GM19351 (cell line): ENCODE data around the gene CREG2.

Source experiments
- ATAC-seq: cut with Tn5 transposase; IDR thresholded peaks from one replicate; pipeline ENCODE4 v1.9.1; 2021; ENCODE audit warnings: mild to moderate bottlenecking, moderate library complexity; ENCODE audit not compliant: unreplicated experiment

CREG2 gene

DNA sequence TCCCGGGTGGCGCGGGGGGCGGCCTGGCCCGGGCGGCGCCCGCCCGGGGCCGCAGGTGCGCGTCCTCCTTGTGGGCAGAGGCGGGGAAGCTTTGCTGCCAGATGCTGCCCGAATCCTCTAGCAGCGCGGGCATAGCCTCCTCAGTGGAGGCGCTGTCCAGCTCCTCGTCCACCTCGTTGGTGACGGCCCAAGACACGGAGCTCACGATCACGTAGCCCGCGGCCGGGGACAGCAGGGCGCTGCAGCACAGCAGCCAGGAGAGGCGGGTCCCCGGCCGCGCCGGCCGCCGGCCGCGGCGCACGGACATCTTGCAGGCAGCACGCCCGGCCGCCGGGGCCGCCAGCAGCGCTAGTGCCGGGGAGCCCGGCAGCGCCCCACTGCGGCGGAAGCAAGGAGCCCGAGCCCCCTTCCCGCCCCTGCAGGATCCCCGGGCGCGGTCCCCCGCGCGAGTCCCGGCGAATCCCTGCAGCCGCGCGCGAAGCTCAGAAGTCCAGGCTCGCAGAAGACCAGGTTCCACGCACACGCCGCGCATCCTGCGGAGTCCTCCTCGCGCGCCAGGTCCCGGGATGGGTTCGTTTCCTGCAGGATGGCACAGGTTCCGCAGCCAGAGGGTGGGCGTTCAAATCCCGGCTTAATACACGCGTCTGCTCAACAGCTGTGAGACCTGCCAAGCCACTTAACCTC, at the start of gene CREG2:
Gene CREG2, minus strand, starts transcription at position 353 of the 684 bp plus-strand sequence. Its CDS starts 46 bp downstream, at position 307.
- no peak for ATAC-seq

DNA sequence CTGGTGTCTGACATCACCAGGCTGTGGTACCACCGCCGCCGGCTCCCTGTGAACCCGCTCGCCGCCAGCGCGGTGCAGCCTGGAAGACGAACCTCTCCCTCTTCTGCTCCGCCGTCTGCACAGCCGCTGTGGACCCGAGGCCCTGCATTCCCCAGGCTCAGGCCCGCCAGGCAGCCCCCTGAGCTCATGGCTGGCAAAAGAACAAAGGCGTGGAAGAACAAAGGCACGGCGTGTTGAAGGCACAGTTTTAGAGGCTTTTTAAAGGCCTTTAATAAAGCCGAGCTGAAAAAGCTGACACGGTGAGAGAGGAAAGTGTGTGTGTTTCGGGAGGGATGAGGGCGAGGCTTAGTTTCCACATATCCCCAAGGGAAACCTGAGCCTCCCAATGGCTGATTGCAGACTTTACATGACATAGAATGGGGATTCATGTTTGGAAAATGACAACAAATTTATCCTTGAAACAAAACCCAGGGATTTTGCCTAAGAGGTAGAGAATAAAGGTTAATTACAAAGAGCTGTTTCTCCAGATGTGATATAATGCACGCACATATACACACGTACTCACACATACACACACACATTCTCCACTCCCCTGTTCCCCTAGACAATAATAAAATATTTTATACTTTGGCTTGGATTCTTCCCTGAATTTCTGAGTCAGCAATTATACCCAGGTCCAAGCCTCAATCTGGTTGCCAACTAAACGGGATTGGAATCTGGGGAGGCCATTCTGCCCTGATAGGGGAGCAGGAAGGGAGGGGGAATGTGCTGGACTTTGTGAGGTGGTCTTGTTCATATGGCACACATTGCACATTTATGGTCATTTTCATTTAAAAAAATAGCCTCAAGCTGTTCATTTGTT, 47.9 kb upstream of the CREG2 start:
- no peak for ATAC-seq

DNA sequence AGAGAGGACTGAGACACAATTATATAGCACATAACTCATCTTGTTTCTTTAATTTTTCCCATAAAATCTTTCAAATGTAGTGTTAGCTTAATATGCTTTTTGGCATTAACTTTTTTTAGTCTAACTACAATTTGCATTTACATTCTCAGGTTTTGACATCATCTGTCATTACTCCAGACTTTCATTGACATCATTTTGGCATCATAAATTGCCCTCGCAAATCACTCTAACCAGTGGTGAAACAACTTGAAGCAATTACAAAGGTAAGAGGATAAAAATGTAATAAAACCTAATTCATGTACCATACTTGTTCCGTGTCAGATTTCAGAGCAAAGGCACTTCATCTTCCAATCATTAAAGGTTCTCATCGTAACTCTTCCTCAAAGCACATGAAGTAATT, 46.2 kb upstream of the CREG2 start:
- no peak for ATAC-seq

DNA sequence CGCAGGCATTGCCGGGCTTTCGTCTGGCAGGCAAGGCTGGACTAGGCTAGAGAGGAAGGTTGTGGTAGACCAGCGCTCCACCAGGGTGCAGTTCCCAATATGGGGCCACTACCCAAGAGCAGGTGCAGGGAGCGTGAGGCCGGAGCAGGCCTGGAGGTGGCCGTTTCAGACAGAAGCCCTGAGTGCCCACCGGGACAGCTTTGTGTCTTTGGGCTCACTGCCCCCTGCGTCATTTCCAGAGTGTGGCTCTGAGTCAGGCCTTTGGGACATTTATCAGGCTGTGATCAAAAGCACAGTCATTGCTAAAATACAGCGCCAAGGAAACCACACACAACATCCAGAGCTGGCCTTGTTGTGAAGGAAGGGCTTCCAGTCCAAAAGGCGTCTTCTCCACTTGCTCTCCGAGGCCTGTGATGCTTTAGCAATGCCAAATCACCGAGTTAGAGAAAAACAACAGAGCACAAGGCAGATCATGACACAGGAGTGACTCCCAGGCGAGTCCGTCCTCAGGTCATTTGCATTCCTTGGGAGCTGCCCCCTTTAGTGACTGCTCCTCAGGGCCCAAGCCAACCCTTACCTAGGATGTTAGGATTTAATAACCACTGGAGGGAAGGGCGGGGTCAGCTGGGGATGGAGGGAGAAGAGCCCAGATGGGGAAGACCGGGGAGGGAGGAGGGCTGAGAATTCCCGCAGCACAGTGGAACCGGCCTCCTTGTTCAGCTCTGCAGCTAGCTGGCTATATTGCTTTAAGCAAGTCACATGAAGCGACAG, 45.3 kb upstream of the CREG2 start:
- ATAC-seq: no peak

DNA sequence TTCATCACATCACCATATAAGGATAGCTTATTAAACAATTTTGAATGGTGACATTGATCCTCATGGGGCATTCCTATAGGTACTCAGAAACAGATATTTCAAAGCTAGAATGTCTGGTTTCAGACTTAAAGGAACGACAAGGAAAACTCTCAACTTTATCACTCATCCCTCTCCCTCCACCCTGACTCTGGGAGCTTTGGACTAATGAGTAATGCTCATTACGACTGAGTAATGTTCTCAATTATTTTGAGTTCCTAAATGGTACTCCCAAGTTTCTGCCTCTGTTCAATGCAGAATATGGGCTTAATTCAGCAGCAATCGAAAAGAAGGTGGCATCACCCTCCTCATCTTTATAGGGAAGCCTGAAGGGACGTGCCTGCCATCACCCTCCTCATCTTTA, 44.2 kb upstream of the CREG2 start:
- no peak for ATAC-seq

GRCh38 chr2:101430156-101430555, 42.9 kb upstream of the CREG2 start:
- no peak for ATAC-seq

DNA sequence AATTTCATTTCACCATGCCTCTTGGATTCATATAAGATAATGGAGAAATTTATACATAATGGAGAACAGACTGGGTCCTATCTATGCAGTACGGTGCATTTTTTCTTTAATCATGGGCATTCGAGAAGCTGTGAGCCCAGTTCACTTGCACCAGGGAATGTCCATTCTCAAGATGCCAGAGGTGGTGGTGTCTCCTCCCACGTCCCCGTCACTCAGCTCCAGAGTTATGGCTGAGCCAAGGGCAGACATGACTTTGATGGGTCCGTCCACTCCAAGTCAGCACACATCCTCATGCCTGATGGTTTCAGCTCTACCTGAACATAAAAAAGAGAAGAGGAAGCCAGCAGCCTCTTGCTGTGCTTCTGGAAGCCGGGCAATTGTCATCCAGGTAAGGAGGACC, 42.1 kb upstream of the CREG2 start:
- ATAC-seq: no peak

GRCh38 chr2:101428422-101429176, 41.3 kb upstream of the CREG2 start:
- ATAC-seq: no peak

GRCh38 chr2:101427743-101428142, 40.4 kb upstream of the CREG2 start:
- ATAC-seq: no peak

DNA sequence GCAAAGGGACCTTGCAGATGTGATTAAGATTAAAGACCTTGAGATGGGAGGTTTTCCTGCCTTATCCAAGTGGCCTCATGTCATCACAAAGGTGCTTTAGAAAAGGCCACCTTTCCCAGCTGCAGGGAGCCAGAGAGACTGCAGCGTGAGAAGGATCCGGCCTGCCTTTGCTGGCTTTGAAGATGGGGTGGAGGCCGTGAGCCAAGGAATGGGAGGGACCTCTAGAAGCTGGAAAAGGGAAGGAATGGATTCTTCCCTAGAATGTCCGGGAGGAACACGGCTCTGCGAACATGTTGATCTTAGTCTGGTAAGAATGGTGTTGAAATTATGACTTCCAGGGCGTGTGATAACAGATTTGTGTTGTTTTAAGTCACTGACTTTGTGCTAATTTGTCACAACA, 39.9 kb upstream of the CREG2 start:
- no peak for ATAC-seq

- no peak for ATAC-seq
Observed at GRCh38 chr2:101426822-101427221, 39.5 kb upstream of the CREG2 start.

- ATAC-seq: no peak
Observed at GRCh38 chr2:101420623-101421022, 33.3 kb upstream of the CREG2 start.

DNA sequence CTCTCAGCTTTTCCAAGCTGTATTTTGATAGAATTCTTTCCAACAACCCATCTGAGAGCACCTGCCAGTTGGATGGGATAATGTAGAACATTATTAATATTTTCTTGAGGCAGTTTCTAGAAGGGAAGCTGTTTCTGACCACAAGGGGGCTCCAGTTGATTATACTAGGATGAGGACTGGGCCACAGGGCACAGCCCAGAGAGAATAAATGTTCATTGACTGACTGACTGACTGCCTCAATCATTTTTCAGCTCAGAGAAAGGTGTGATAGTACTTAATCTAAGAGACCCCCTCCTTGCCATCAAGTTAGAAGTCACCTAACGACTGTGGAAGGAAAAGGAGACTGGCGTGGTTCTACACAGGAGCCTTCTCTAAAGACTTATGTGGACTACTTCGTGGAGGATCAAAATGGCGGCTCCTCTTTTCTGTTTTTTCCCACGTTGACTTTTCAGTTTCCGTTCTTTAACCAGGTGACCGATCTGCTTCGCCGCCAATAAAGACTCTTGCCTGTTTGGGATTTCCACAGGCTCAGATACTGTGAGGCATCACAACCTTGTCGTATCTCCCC, 31.9 kb upstream of the CREG2 start:
- ATAC-seq: no peak

GRCh38 chr2:101418460-101419095, 31.3 kb upstream of the CREG2 start:
- no peak for ATAC-seq

- no peak for ATAC-seq
Observed at GRCh38 chr2:101416609-101417008, 29.3 kb upstream of the CREG2 start.

DNA sequence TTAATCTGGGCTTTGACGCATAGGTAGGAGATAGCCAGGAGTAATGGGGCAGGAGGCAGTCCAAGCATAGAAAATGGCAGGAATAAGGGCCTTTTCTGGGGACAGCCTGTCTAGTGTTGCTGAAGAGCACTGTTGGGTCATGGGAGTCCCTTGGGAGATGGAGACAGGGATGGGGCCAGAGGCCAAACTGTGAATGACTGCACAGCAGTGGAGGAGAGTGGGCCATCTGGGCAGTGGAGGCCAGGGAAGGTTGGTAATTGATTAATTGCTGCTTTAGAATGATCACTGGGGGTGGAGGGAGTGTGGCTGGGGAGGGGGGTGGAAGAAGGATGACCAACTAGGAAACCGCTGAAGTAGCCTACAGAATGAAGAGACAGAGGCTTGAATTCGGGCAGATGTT, 28.6 kb upstream of the CREG2 start:
- ATAC-seq: no peak

DNA sequence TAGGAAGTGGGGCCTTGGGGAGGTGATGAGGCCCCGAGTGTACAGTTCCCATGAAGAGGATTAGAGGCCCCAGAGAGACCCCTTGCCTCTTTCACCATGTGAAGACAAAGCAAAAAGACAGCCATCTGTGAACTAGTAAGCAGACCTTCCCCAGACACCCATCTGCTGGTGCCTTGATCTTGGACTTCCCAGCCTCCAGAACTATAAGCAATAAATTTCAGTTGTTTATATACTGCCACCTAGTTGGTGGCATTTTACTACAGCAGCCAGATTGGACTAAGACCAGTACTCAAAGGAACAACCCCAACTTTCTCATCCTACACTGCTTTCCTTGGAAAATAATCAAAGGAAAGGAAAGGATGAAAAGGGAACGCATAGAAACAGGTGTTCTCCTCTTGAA, 27.9 kb upstream of the CREG2 start:
- no peak for ATAC-seq

- no peak for ATAC-seq
Observed at GRCh38 chr2:101412092-101412694, 24.9 kb upstream of the CREG2 start.

- no peak for ATAC-seq
Observed at GRCh38 chr2:101410746-101411145, 23.4 kb upstream of the CREG2 start.

DNA sequence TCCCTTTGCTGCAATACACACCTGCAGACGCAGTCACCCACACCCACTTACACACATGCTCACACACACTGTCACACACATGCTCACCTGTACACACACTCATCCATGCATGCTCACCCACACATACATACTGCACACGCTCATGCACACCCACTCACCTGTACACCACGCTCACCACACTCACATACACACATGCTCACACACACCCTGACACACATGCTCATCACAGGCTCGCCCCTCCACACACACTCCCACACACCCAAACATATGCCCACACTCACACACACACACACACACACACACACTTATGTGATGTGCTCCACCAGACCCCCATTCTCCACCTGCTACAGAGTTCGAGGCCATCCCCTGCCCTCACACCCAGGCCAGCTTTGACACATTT, 22.8 kb upstream of the CREG2 start:
- ATAC-seq: no peak
